ENCODE results near the gene FAM76B. TPM values are rescaled to one million over a fixed set of nuclear protein-coding genes. Genes with fewer than 3 reads are reported as not detected.
A peak's percentile ranks its signal among the peaks of the same experiment; 100 is the strongest.

Gene FAM76B
- total and polyA plus RNA-seq, 2 of the 13 experiments (the other 11 are each of a cell fraction or from before 2014, with no cell fraction given), result 20.2 to 24.2 TPM

GRCh38 chr11:95789506-95790122 is at the start of gene FAM76B (continued):
- TF ChIP-seq, protein P1, sequence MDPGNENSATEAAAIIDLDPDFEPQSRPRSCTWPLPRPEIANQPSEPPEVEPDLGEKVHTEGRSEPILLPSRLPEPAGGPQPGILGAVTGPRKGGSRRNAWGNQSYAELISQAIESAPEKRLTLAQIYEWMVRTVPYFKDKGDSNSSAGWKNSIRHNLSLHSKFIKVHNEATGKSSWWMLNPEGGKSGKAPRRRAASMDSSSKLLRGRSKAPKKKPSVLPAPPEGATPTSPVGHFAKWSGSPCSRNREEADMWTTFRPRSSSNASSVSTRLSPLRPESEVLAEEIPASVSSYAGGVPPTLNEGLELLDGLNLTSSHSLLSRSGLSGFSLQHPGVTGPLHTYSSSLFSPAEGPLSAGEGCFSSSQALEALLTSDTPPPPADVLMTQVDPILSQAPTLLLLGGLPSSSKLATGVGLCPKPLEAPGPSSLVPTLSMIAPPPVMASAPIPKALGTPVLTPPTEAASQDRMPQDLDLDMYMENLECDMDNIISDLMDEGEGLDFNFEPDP (CRISPR knock-in tag; conservative IDR thresholded peaks at IDR 0.05), result no peak
- TF ChIP-seq PATZ1 (CRISPR knock-in tag; IDR thresholded peaks at IDR 0.05), result peak; percentile 83
- TF ChIP-seq SAP130 (CRISPR knock-in tag; IDR thresholded peaks at IDR 0.05; ENCODE audit: low read depth), result peak; percentile 92
- TF ChIP-seq EHMT2 (IDR thresholded peaks at IDR 0.05; ENCODE audit: borderline replicate concordance, low read depth, low read length), result no peak
- TF ChIP-seq ZNF30 (CRISPR knock-in tag; IDR thresholded peaks at IDR 0.05), result no peak
- no peak for TF ChIP-seq ZSCAN22 (CRISPR knock-in tag; IDR thresholded peaks at IDR 0.05)
- 0 out of 2 replicates have a peak, but pooled peaks have one; percentile 32 for TF ChIP-seq KLF12 (CRISPR knock-in tag; IDR thresholded peaks at IDR 0.05; ENCODE audit: borderline replicate concordance)
- TF ChIP-seq YEATS4 (CRISPR knock-in tag; IDR thresholded peaks at IDR 0.05; ENCODE audit: borderline replicate concordance), result peak; percentile 93
- TF ChIP-seq PCBP1 (IDR thresholded peaks at IDR 0.05; ENCODE audit: borderline replicate concordance, low read depth, low read length), result 0 out of 2 replicates have a peak, but pooled peaks have one; percentile 62
- peak; percentile 49; the same call in 1 of the 2 replicates for TF ChIP-seq TCF7 (IDR thresholded peaks at IDR 0.05; ENCODE audit: low read depth)
- TF ChIP-seq, protein P2, sequence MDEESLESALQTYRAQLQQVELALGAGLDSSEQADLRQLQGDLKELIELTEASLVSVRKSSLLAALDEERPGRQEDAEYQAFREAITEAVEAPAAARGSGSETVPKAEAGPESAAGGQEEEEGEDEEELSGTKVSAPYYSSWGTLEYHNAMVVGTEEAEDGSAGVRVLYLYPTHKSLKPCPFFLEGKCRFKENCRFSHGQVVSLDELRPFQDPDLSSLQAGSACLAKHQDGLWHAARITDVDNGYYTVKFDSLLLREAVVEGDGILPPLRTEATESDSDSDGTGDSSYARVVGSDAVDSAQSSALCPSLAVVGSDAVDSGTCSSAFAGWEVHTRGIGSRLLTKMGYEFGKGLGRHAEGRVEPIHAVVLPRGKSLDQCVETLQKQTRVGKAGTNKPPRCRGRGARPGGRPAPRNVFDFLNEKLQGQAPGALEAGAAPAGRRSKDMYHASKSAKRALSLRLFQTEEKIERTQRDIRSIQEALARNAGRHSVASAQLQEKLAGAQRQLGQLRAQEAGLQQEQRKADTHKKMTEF (CRISPR knock-in tag; IDR thresholded peaks at IDR 0.05), result peak; percentile 95
- peak; percentile 25; the same call in 1 of the 2 replicates for TF ChIP-seq ZNF607 (CRISPR knock-in tag; IDR thresholded peaks at IDR 0.05; ENCODE audit: borderline replicate concordance)
- TF ChIP-seq ATF7-NPFF (CRISPR knock-in tag; IDR thresholded peaks at IDR 0.05; ENCODE audit: low read depth), result peak; percentile 27; the same call in 1 of the 2 replicates
- TF ChIP-seq ZNF7 (CRISPR knock-in tag; IDR thresholded peaks at IDR 0.05), result no peak
- peak; percentile 91; the same call in 1 of the 2 replicates for TF ChIP-seq AHR (CRISPR knock-in tag; IDR thresholded peaks at IDR 0.05)
- TF ChIP-seq MTF1 (CRISPR knock-in tag; IDR thresholded peaks at IDR 0.05), result no peak
- TF ChIP-seq, protein P3, sequence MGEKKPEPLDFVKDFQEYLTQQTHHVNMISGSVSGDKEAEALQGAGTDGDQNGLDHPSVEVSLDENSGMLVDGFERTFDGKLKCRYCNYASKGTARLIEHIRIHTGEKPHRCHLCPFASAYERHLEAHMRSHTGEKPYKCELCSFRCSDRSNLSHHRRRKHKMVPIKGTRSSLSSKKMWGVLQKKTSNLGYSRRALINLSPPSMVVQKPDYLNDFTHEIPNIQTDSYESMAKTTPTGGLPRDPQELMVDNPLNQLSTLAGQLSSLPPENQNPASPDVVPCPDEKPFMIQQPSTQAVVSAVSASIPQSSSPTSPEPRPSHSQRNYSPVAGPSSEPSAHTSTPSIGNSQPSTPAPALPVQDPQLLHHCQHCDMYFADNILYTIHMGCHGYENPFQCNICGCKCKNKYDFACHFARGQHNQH (CRISPR knock-in tag; IDR thresholded peaks at IDR 0.05), result peak; percentile 87
- TF ChIP-seq RXRB (CRISPR knock-in tag; IDR thresholded peaks at IDR 0.05; ENCODE audit: borderline replicate concordance), result peak; percentile 51
- TF ChIP-seq, protein P4, sequence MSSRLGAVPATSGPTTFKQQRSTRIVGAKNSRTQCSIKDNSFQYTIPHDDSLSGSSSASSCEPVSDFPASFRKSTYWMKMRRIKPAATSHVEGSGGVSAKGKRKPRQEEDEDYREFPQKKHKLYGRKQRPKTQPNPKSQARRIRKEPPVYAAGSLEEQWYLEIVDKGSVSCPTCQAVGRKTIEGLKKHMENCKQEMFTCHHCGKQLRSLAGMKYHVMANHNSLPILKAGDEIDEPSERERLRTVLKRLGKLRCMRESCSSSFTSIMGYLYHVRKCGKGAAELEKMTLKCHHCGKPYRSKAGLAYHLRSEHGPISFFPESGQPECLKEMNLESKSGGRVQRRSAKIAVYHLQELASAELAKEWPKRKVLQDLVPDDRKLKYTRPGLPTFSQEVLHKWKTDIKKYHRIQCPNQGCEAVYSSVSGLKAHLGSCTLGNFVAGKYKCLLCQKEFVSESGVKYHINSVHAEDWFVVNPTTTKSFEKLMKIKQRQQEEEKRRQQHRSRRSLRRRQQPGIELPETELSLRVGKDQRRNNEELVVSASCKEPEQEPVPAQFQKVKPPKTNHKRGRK (CRISPR knock-in tag; IDR thresholded peaks at IDR 0.05), result no peak
- peak; percentile 84; the same call in 1 of the 2 replicates for TF ChIP-seq FOXK1 (CRISPR knock-in tag; IDR thresholded peaks at IDR 0.05; ENCODE audit: borderline replicate concordance, low read depth)
